ENCODE measurements around the gene MIGA2. TPM values are rescaled to one million over a fixed set of nuclear protein-coding genes. Genes with fewer than 3 reads are reported as not detected.

The MIGA2 gene
- total and polyA plus RNA-seq, 9 of the 15 experiments (the other 6 are each of a cell fraction or from before 2014, with no cell fraction given) = 0.15 to 54.1 (median 18.0) TPM

- TF ChIP-seq HNRNPLL (IDR thresholded peaks at IDR 0.05; ENCODE audit: low read depth, low read length, poor library complexity, severe bottlenecking) (peak; percentile 87), KAT7 (CRISPR knock-in tag; IDR thresholded peaks at IDR 0.05; ENCODE audit: borderline replicate concordance) (0 out of 2 replicates have a peak, but pooled peaks have one; percentile 28), CREM (IDR thresholded peaks at IDR 0.05; ENCODE audit: low read depth) (peak; percentile 55), MEIS2 (IDR thresholded peaks at IDR 0.05; ENCODE audit: partially characterized antibody) (peak; percentile 64), PHF8 (IDR thresholded peaks at IDR 0.05; ENCODE audit: borderline replicate concordance, low read length) (peak; percentile 78; the same call in 1 of the 2 replicates), RAD51 (IDR thresholded peaks at IDR 0.05; ENCODE audit: borderline replicate concordance, low read depth) (peak; percentile 98), TCFL5 (CRISPR knock-in tag; conservative IDR thresholded peaks at IDR 0.05) (no peak), BACH1 (tag; IDR thresholded peaks at IDR 0.05) (no peak), NFE2L1 (tag; IDR thresholded peaks at IDR 0.05; ENCODE audit: borderline replicate concordance, low read depth) (no peak), HDAC3 (IDR thresholded peaks at IDR 0.05; ENCODE audit: borderline replicate concordance, partially characterized antibody) (no peak), FOXA3 (CRISPR knock-in tag; conservative IDR thresholded peaks at IDR 0.05 in 1 of 2, IDR thresholded peaks at IDR 0.05 in 1 of 2) (no peak), SMARCA5 (IDR thresholded peaks at IDR 0.05) (no peak), CBX5 (IDR thresholded peaks at IDR 0.05; ENCODE audit: borderline replicate concordance, low read depth) (no peak), EGR1 (conservative IDR thresholded peaks at IDR 0.05) (peak; percentile 52), TOE1 (IDR thresholded peaks at IDR 0.05; ENCODE audit: borderline replicate concordance) (peak; percentile 100), TOE1 (CRISPR knock-in tag; IDR thresholded peaks at IDR 0.05; ENCODE audit: borderline replicate concordance, low read depth) (no peak)
- TF ChIP-seq, protein P1, sequence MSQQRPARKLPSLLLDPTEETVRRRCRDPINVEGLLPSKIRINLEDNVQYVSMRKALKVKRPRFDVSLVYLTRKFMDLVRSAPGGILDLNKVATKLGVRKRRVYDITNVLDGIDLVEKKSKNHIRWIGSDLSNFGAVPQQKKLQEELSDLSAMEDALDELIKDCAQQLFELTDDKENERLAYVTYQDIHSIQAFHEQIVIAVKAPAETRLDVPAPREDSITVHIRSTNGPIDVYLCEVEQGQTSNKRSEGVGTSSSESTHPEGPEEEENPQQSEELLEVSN (IDR thresholded peaks at IDR 0.05; ENCODE audit: borderline replicate concordance in 1 of 2, extremely low read depth in 1 of 2, insufficient read depth in 1 of 2, insufficient read length in 1 of 2, low read depth in 1 of 2, low read length in 1 of 2, poor library complexity in 1 of 2, severe bottlenecking in 1 of 2) = peak; percentile 54 to 78
Measured at GRCh38 chr9:129036241-129036922, at the start of gene MIGA2 (continued).
